ENCODE data around the gene HDDC3. TPM values are rescaled to one million over a fixed set of nuclear protein-coding genes. Genes with fewer than 3 reads are reported as not detected.

Gene HDDC3
- total RNA-seq, 1 experiment from 2014 or later, result 13.3 TPM

DNA sequence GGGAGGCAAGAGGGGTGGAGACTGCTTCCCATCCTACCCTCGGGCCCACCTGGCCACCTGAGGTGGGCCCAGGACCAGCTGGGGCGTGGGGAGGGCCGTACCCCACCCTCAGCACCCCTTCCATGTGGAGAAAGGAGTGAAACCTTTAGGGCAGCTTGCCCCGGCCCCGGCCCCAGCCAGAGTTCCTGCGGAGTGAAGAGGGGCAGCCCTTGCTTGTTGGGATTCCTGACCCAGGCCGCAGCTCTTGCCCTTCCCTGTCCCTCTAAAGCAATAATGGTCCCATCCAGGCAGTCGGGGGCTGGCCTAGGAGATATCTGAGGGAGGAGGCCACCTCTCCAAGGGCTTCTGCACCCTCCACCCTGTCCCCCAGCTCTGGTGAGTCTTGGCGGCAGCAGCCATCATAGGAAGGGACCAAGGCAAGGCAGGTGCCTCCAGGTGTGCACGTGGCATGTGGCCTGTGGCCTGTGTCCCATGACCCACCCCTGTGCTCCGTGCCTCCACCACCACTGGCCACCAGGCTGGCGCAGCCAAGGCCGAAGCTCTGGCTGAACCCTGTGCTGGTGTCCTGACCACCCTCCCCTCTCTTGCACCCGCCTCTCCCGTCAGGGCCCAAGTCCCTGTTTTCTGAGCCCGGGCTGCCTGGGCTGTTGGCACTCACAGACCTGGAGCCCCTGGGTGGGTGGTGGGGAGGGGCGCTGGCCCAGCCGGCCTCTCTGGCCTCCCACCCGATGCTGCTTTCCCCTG lies 50.2 kb downstream of the HDDC3 start:
- Mint-ChIP-seq H3K27ac (no peak overlapping the region), H3K4me3 (no peak overlapping the region), H3K9me3 (no peaks in the 10 kb centered on the region), H3K36me3 (ENCODE audit: insufficient read depth in 1 of 3, low read depth in 3 of 3) (peaks cover 16 to 34% (median 23%) of the 10 kb centered on the region in 3 experiments; a peak in 6 of 7 replicates), H3K27me3 (ENCODE audit: low read depth) (no peaks in the 10 kb centered on the region), H3K4me1 (peaks cover 14 to 21% of the 10 kb centered on the region in 2 experiments)
- no peak overlapping the region for H2BK20ac ChIP-seq (ENCODE audit: low read depth, low read length, poor library complexity, severe bottlenecking)
- H3K18ac ChIP-seq (ENCODE audit: insufficient read length, low read depth, low read length), result no peak overlapping the region
- no peak overlapping the region for H3K4me2 ChIP-seq (ENCODE audit: insufficient read depth, insufficient read length, low read length)
- H3T11ph ChIP-seq (ENCODE audit: low read length), result no peak overlapping the region
- no CpG with 5 or more reads among the region's 19 CpGs for whole genome bisulfite sequencing (ENCODE audit: extremely low coverage, insufficient read length, low lambda C conversion rate)
- H2AFZ ChIP-seq (ENCODE audit: low read length), result no peak overlapping the region
- no peak overlapping the region for H3K9ac ChIP-seq (ENCODE audit: extremely low read depth, insufficient read length, low read length)
- H3K9me3 ChIP-seq (ENCODE audit: control insufficient read depth, low read depth, low read length), result no peaks in the 10 kb centered on the region
- no peak overlapping the region for H3K4ac ChIP-seq (ENCODE audit: low read depth, low read length)
- no peak overlapping the region for H2BK15ac ChIP-seq (ENCODE audit: low read depth, low read length)
- no peak overlapping the region for H2BK120ac ChIP-seq (ENCODE audit: low read depth, low read length, poor library complexity, severe bottlenecking)
- TF ChIP-seq, protein P1, sequence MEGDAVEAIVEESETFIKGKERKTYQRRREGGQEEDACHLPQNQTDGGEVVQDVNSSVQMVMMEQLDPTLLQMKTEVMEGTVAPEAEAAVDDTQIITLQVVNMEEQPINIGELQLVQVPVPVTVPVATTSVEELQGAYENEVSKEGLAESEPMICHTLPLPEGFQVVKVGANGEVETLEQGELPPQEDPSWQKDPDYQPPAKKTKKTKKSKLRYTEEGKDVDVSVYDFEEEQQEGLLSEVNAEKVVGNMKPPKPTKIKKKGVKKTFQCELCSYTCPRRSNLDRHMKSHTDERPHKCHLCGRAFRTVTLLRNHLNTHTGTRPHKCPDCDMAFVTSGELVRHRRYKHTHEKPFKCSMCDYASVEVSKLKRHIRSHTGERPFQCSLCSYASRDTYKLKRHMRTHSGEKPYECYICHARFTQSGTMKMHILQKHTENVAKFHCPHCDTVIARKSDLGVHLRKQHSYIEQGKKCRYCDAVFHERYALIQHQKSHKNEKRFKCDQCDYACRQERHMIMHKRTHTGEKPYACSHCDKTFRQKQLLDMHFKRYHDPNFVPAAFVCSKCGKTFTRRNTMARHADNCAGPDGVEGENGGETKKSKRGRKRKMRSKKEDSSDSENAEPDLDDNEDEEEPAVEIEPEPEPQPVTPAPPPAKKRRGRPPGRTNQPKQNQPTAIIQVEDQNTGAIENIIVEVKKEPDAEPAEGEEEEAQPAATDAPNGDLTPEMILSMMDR (conservative IDR thresholded peaks at IDR 0.05), result no peak
- H3K27me3 ChIP-seq (ENCODE audit: insufficient read depth, low read length), result no peaks in the 10 kb centered on the region
- no peak overlapping the region for H3K56ac ChIP-seq (ENCODE audit: insufficient read length, low read depth, low read length)
- no peak overlapping the region for H2BK5ac ChIP-seq (ENCODE audit: insufficient read length, low read length)
- peaks cover 7% of the 10 kb centered on the region for H3K23me2 ChIP-seq (ENCODE audit: insufficient read length, low read depth, low read length, poor library complexity, severe bottlenecking)
- H2AK5ac ChIP-seq (ENCODE audit: insufficient read length, low read length), result no peak overlapping the region
- no peak overlapping the region for H4K8ac ChIP-seq (replicated peaks; ENCODE audit: insufficient read length, low read depth, low read length)
- H3K27ac ChIP-seq (ENCODE audit: insufficient read length, low read depth, low read length), result no peak overlapping the region
- DNase-seq, result no peak
- H4K5ac ChIP-seq (ENCODE audit: insufficient read length, low read depth, low read length), result no peak overlapping the region
- H4K20me1 ChIP-seq (ENCODE audit: control insufficient read depth, insufficient read depth, insufficient read length), result no peaks in the 10 kb centered on the region
- no peak overlapping the region for H3K23ac ChIP-seq (ENCODE audit: insufficient read length, low read depth, low read length)
- H2BK12ac ChIP-seq (ENCODE audit: insufficient read length, low read depth, low read length), result no peak overlapping the region
- no peaks in the 10 kb centered on the region for H3K79me2 ChIP-seq (ENCODE audit: insufficient read depth, low read length)
- no peaks in the 10 kb centered on the region for H3K4me1 ChIP-seq (ENCODE audit: insufficient read depth, low read length)
- H3K79me1 ChIP-seq (ENCODE audit: insufficient read depth, low read depth, low read length, poor library complexity, severe bottlenecking), result no peaks in the 10 kb centered on the region
- no peak overlapping the region for H4K91ac ChIP-seq (ENCODE audit: insufficient read length, low read depth, low read length)
- no peak overlapping the region for H3K14ac ChIP-seq (ENCODE audit: insufficient read depth, low read length)
